ENCODE measurements around the gene SETDB1.
"Not testable (repeated sequence)": the region's sequence is repeated elsewhere in the genome, so short reads cannot be mapped to it uniquely, and the experiment has no call there.

The SETDB1 gene

GRCh38 chr1:150928775-150929174 is 2.6 kb downstream of the SETDB1 start:
- DNase-seq: not testable (repeated sequence)

- DNase-seq: no peak
Observed at GRCh38 chr1:150931773-150932172, 5.6 kb downstream of the SETDB1 start.

- no peak for DNase-seq
Observed at GRCh38 chr1:150944856-150945255, 18.7 kb downstream of the SETDB1 start.

GRCh38 chr1:150954708-150955107 is 28.5 kb downstream of the SETDB1 start:
- DNase-seq: no peak

GRCh38 chr1:150955280-150955679 is 29.1 kb downstream of the SETDB1 start:
- no peak for DNase-seq

- DNase-seq: no peak
Observed at GRCh38 chr1:150957666-150958065, 31.5 kb downstream of the SETDB1 start.

GRCh38 chr1:150960646-150961045 is 34.5 kb downstream of the SETDB1 start:
- no peak for DNase-seq

- no peak for DNase-seq
Observed at GRCh38 chr1:150961756-150962155, 35.6 kb downstream of the SETDB1 start.

GRCh38 chr1:150963321-150964163 is 37.4 kb downstream of the SETDB1 start:
- no peak for DNase-seq

- no peak for DNase-seq
Observed at GRCh38 chr1:150964164-150964489, 38.0 kb downstream of the SETDB1 start.

- DNase-seq: no peak
Observed at GRCh38 chr1:150965605-150966004, 39.4 kb downstream of the SETDB1 start.

GRCh38 chr1:150966011-150966410 is 39.8 kb downstream of the SETDB1 start:
- DNase-seq: peak in 15 of 58 donors; percentile 7 to 49 (median 20)

GRCh38 chr1:150967936-150968335 is 41.8 kb downstream of the SETDB1 start:
- no peak for DNase-seq

- peak in 47 of 58 donors; percentile 2 to 84 (median 55) for DNase-seq
Observed at GRCh38 chr1:150968491-150968890, 42.3 kb downstream of the SETDB1 start.

- DNase-seq: no peak
Observed at GRCh38 chr1:150969626-150970025, 43.5 kb downstream of the SETDB1 start.

- peak in 17 of 58 donors; percentile 6 to 53 (median 17) for DNase-seq
Observed at GRCh38 chr1:150970808-150971582, 44.8 kb downstream of the SETDB1 start.

GRCh38 chr1:150971583-150972416 is 45.6 kb downstream of the SETDB1 start:
- peak in 3 of 58 donors; percentile 11 to 21 (median 18) for DNase-seq

GRCh38 chr1:150972417-150972940 is 46.3 kb downstream of the SETDB1 start:
- DNase-seq: no peak

GRCh38 chr1:150973258-150973835 is 47.2 kb downstream of the SETDB1 start:
- peak in 8 of 58 donors; percentile 24 to 48 (median 38) for DNase-seq

- peak in 34 of 58 donors; percentile 17 to 79 (median 50) for DNase-seq
Observed at GRCh38 chr1:150973836-150974579, 47.8 kb downstream of the SETDB1 start.

Measured in anterior cingulate cortex (tissue), 58 donors.